ENCODE measurements around the gene WASL. TPM values are rescaled to one million over a fixed set of nuclear protein-coding genes. Genes with fewer than 3 reads are reported as not detected.

The WASL gene
- total and polyA plus RNA-seq, 2 of the 13 experiments (the other 11 are each of a cell fraction or from before 2014, with no cell fraction given), result 7.9 to 12.8 TPM

GRCh38 chr7:123797673-123798531, 49.1 kb upstream of the WASL start (continued):
- TF ChIP-seq EP300 (IDR thresholded peaks at IDR 0.05; ENCODE audit: low read depth in 2 of 2, low read length in 2 of 2) (peak in 1 of 2 experiments; percentile 83; a peak in 3 of 4 replicates), EP300 (CRISPR knock-in tag; IDR thresholded peaks at IDR 0.05; ENCODE audit: borderline replicate concordance) (peak; percentile 49; the same call in 1 of the 2 replicates), ZNF776 (CRISPR knock-in tag; IDR thresholded peaks at IDR 0.05) (no peak), BHLHE40 (IDR thresholded peaks at IDR 0.05; ENCODE audit: low read length) (0 out of 2 replicates have a peak, but pooled peaks have one; percentile 28), CREB1 (IDR thresholded peaks at IDR 0.05) (no peak), CREB1 (CRISPR knock-in tag; IDR thresholded peaks at IDR 0.05) (0 out of 2 replicates have a peak, but pooled peaks have one; percentile 42), FOXA1 (IDR thresholded peaks at IDR 0.05) (peak; percentile 49; the same call in 1 of the 2 replicates), FOXA1 (CRISPR knock-in tag; IDR thresholded peaks at IDR 0.05) (peak; percentile 92), MIXL1 (CRISPR knock-in tag; IDR thresholded peaks at IDR 0.05) (peak; percentile 72), NCOA1 (CRISPR knock-in tag; IDR thresholded peaks at IDR 0.05) (no peak), ZNF83 (CRISPR knock-in tag; IDR thresholded peaks at IDR 0.05; ENCODE audit: borderline replicate concordance) (no peak), TARDBP (CRISPR knock-in tag; IDR thresholded peaks at IDR 0.05) (0 out of 2 replicates have a peak, but pooled peaks have one; percentile 42), HNRNPUL1 (IDR thresholded peaks at IDR 0.05; ENCODE audit: low read depth, low read length) (no peak), ZNF737 (CRISPR knock-in tag; IDR thresholded peaks at IDR 0.05; ENCODE audit: borderline replicate concordance) (no peak), SMARCC2 (IDR thresholded peaks at IDR 0.05) (0 out of 2 replicates have a peak, but pooled peaks have one; percentile 32), ZNF234 (CRISPR knock-in tag; conservative IDR thresholded peaks at IDR 0.05) (no peak), RERE (CRISPR knock-in tag; IDR thresholded peaks at IDR 0.05; ENCODE audit: low read depth) (peak; percentile 81), DNMT1 (CRISPR knock-in tag; IDR thresholded peaks at IDR 0.05) (no peak), HDAC2 (CRISPR knock-in tag; IDR thresholded peaks at IDR 0.05) (peak; percentile 70; the same call in 1 of the 2 replicates), CEBPG (CRISPR knock-in tag; IDR thresholded peaks at IDR 0.05) (peak; percentile 89), FOSL2 (CRISPR knock-in tag; IDR thresholded peaks at IDR 0.05) (peak; percentile 71; the same call in 1 of the 2 replicates)
- TF ChIP-seq, protein P1, sequence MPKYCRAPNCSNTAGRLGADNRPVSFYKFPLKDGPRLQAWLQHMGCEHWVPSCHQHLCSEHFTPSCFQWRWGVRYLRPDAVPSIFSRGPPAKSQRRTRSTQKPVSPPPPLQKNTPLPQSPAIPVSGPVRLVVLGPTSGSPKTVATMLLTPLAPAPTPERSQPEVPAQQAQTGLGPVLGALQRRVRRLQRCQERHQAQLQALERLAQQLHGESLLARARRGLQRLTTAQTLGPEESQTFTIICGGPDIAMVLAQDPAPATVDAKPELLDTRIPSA (CRISPR knock-in tag; IDR thresholded peaks at IDR 0.05; ENCODE audit: borderline replicate concordance), result no peak
- TF ChIP-seq, protein P2, sequence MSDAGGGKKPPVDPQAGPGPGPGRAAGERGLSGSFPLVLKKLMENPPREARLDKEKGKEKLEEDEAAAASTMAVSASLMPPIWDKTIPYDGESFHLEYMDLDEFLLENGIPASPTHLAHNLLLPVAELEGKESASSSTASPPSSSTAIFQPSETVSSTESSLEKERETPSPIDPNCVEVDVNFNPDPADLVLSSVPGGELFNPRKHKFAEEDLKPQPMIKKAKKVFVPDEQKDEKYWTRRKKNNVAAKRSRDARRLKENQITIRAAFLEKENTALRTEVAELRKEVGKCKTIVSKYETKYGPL (CRISPR knock-in tag; IDR thresholded peaks at IDR 0.05), result no peak
- TF ChIP-seq, protein P3, sequence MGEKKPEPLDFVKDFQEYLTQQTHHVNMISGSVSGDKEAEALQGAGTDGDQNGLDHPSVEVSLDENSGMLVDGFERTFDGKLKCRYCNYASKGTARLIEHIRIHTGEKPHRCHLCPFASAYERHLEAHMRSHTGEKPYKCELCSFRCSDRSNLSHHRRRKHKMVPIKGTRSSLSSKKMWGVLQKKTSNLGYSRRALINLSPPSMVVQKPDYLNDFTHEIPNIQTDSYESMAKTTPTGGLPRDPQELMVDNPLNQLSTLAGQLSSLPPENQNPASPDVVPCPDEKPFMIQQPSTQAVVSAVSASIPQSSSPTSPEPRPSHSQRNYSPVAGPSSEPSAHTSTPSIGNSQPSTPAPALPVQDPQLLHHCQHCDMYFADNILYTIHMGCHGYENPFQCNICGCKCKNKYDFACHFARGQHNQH (CRISPR knock-in tag; IDR thresholded peaks at IDR 0.05), result no peak
